Right cardiac atrium (tissue), 5 donors: ENCODE data around the gene SAMD4B. TPM values are rescaled to one million over a fixed set of nuclear protein-coding genes. Genes with fewer than 3 reads are reported as not detected.
A peak's percentile ranks its signal among the peaks of the same experiment; 100 is the strongest.

ENCODE experiments used
- ATAC-seq, 2 donors: fragments of 200-7000 bp; cut with Tn5 transposase; one replicate each; pipeline versions ENCODE4 v1.8.0 to v1.9.1; 2020; ENCODE audit warnings: moderate library complexity in 2 of 2, mild to moderate bottlenecking in 1 of 2
- DNase-seq, 3 donors: peaks; one replicate each; pipeline ENCODE4 v3.0.0-alpha.2; 2020
- H3K27ac ChIP-seq: one replicate; pipeline ENCODE4 v1.5.1; 2013; ENCODE audit warnings: mild to moderate bottlenecking, low read length, control low read depth, moderate library complexity
- H3K27me3 ChIP-seq: one replicate; pipeline ENCODE4 v1.6.1; 2013; ENCODE audit not compliant: control insufficient read depth, insufficient read depth
- H3K4me1 ChIP-seq: one replicate; pipeline ENCODE4 v1.6.1; 2013; ENCODE audit warnings: low read length; ENCODE audit not compliant: control insufficient read depth, insufficient read depth
- H3K4me3 ChIP-seq: one replicate; pipeline ENCODE4 v1.5.1; 2013; ENCODE audit warnings: low read length, control low read depth
- H3K9me3 ChIP-seq: one replicate; pipeline ENCODE4 v1.6.1; 2013; ENCODE audit warnings: low read length; ENCODE audit not compliant: control insufficient read depth
- WGBS: extraction: QIAGEN DNeasy Blood & Tissue Kit; methylation state at CpG from one replicate; pipeline ENCODE4 v1.1.7; 2013; 5-methylcytosine and 5-hydroxymethylcytosine counted together
- intact Hi-C, 4 donors: fragments of 100-400 bp; cut with DNase I; formaldehyde crosslinking; loops; one replicate each; pipeline versions ENCODE4 v1.11.0 to v1.14.0; 2022 to 2023
- polyA plus RNA-seq: library from polyadenylated mRNA; stranded (reverse); fragments of 200-250 nt; gene quantifications from one replicate; pipeline ENCODE4 v1.2.3, GENCODE V29; 2013
- total RNA-seq, 4 donors: library from RNA; stranded (reverse); fragmentation: NEBNext Ultra II Directional; extraction: Animal tissue kit (Norgen Biotek cat#: 25700); gene quantifications; one replicate each; pipeline ENCODE4 v1.2.1, GENCODE V29; 2021
- donor health status: healthy with polysubstance abuse.
- donor health status: DM: no; HTN: yes; CAD: no.
- donor health status: DM: no; HTN: no; CAD: no.
- donor health status: DM: no; HTN: yes; CAD: no; lungs with severe emphysema.
- donor health status: DM: yes; HTN: yes; CAD: no.

Gene SAMD4B
- total and polyA plus RNA-seq, 5 donors: 43.2 to 85.3 (median 59.0) TPM

DNA sequence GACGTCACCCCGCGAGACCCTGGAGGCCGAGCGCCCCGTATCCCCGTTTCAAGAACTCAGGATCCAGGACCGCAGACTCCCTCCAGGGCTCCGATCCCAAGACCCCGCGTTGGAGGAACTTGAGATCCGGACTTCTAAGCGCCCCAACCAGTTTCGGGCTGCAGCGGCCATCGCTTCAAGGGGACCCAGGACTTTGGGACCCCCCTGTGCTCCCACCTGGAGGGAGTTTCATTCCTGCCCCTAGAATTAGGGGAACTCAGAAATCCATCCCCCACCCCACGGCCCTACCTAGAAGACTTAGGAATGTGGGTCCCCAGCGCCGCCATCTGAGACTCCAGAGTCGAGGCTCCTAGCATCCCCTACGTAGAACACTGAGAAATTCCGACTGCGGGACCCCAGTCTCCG lies 70.6 kb downstream of the SAMD4B start:
- H3K9me3 ChIP-seq: no peaks in the 10 kb centered on the region
- ATAC-seq: no peak
- peaks cover 11% of the 10 kb centered on the region for H3K4me1 ChIP-seq
- WGBS: under 1% methylated on average over 24 of the region's 24 CpGs
- intact Hi-C loops: no loop called here
- H3K4me3 ChIP-seq: peak overlapping the region; percentile 86
- H3K27ac ChIP-seq: peak overlapping the region; percentile 96
- no peaks in the 10 kb centered on the region for H3K27me3 ChIP-seq
- DNase-seq: no peak

DNA sequence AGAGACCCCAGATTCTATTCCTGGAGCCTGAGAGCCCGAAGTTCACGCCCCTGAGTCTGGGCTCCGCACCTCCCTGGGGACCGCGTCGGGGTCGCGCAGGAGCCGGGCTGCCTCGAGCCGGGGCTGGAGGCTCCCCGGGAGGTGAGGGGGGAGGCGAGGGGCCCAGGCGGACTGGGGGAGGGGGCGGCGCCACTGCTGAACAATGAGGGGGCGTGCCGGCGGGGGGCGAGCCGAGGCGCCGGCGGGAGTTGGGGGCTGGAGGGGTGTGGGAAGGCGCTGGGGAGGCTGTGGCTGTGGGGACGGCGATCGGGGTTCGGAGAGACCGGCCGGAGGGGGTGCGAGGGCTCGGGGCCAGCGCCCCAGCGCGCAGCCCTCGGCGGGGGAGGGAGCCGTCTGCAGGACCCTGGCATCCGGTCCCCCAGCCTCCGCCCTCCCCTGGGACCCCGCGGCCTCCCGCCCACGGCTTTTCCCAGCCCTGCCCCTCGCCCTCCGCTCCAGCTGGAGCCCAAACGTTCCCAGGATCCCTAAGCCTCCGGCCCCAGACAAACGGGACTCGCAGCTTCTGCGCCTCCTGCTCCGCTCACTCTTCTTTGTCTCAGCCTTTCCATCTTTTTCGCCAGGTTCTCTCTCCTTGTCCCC lies 71.2 kb downstream of the SAMD4B start:
- WGBS: 1% methylated on average over 54 of the region's 54 CpGs
- Histone ChIP-seq H3K27ac (peak overlapping the region; percentile 96), H3K4me3 (peak overlapping the region; percentile 86), H3K4me1 (peaks cover 11% of the 10 kb centered on the region), H3K9me3 (no peaks in the 10 kb centered on the region), H3K27me3 (no peaks in the 10 kb centered on the region)
- DNase-seq (peak; percentile 83 to 94 (median 92)), ATAC-seq (peak; percentile 1 to 10)
- intact Hi-C loops: no loop called here

DNA sequence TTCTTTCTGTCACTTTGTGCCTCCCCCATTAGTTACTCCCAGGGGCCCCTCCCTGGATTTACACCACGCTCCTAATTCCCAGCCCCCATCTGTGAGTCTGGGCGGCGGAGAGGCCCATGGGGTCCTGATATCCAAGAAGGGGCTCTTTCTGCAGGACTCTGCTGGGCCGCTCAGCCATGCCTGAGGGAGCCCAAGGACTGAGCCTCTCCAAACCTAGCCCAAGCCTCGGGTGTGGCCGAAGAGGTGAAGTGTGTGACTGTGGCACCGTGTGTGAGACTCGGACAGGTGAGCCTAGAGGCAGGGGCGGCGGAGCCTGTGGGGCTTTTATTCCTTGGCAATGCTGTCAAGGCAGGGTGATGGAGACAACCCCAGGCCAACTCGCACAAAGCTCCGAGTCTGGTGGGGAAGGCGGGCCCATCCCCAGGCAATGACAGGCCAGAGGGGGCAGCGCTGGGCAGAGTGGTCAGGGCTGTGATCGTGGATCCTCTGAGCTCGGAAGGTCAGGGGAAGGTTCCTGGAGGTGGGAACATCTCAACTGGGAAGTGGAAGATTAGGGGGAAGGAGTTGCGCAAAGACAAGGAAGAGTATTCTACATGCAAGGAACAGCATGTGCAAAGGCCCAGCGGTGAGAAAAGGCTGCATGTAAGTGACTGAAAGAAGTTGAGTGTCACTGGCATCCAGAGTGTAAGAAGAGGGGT lies 71.8 kb downstream of the SAMD4B start:
- Histone ChIP-seq H3K4me1 (peaks cover 11% of the 10 kb centered on the region), H3K27me3 (no peaks in the 10 kb centered on the region), H3K27ac (peak overlapping the region; percentile 96), H3K4me3 (peak overlapping the region; percentile 86), H3K9me3 (no peaks in the 10 kb centered on the region)
- DNase-seq (peak; percentile 54 to 75 (median 72)), ATAC-seq (no peak)
- 31% methylated on average over 18 of the region's 18 CpGs for WGBS
- intact Hi-C loops: no loop called here

DNA sequence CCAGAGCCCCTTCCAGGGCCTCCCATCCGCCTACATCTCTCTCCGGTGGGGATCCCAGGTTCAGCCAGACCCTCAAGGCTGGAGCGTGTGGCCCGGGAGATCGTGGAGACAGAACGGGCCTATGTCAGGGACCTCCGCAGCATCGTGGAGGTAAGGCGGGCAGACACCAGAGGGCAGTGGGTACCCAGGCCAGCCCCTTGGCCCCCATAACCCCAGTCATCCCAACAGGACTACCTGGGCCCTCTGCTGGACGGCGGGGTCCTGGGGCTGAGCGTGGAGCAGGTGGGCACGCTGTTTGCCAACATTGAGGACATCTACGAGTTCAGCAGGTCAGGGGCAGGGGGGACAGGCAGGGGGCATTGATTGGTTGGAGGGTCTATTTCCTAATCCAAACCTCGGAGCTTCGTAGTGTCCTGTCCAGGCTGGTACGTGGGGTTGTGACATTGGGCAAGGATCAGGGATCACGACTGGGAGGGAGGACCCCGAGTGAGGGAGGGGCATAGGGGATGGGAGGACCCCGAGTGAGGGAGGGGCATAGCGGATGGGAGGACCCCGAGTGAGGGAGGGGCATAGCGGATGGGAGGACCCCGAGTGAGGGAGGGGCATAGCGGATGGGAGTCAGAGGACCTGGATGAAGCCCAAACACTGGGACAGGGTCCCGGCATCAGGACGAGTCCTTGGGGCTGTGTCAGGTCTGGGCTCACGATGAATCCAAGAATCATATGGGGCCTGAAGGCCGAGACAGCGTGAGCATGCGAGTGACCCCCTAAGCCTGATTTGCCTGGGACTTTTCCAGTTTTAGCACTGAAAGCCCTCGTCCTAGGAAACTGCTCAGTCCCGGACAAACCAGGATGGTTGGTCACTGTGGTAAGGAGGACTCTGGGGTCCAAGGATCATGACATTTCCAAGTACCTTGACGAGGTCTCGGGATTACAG lies 73.2 kb downstream of the SAMD4B start:
- peak in 2 of 3 donors; percentile 69 to 72 for DNase-seq
- H3K9me3 ChIP-seq: no peaks in the 10 kb centered on the region
- intact Hi-C loops: no loop called here
- 54% methylated on average over 35 of the region's 35 CpGs for WGBS
- no peak overlapping the region for H3K27ac ChIP-seq
- ATAC-seq: no peak
- peak overlapping the region; percentile 86 for H3K4me3 ChIP-seq
- H3K4me1 ChIP-seq: peaks cover 11% of the 10 kb centered on the region
- H3K27me3 ChIP-seq: no peaks in the 10 kb centered on the region

DNA sequence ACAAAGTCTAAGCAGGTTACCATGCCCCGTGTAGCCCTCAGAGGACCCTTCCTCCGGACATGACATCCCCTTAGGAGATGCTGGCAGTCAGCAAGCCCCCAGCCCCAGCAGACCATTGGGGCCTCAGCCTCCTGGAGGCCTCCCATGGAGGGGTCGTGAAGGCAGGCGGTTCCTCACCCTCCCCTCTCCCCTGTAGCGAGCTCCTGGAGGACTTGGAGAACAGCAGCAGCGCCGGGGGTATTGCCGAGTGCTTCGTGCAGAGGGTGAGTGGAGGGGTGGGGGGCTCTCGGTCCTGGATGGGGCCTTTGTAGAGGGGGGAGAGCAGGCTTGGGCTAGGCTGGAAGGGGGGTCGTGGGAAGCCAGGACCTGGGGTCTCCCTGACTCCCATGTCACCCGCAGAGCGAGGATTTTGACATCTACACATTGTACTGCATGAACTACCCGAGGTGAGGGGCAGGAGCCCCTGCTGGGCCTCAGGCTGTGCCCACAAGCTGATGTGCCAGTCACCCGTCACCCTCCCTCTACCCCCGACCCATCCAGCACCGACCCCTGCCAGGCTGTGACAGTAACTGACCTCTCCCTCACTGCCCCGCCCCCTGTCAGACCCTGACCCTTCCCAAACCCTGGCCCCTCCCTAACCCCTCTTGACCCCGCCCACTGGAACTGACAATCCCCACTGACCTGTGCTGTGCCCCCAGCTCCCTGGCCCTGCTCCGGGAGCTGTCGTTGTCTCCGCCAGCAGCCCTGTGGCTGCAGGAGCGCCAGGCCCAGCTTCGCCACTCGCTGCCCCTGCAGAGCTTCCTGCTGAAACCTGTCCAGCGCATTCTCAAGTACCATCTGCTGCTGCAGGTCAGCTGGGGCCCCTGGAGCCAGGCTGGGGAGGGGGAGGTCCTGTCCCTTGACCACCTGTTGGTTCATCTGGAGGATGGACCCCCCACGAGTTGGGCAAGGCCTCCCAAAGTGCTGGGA lies 74.2 kb downstream of the SAMD4B start:
- Histone ChIP-seq H3K4me1 (peaks cover 4% of the 10 kb centered on the region), H3K9me3 (no peaks in the 10 kb centered on the region), H3K27me3 (no peaks in the 10 kb centered on the region), H3K4me3 (no peak overlapping the region), H3K27ac (no peak overlapping the region)
- no peak for ATAC-seq
- intact Hi-C loops: no loop called here
- DNase-seq: peak in 2 of 3 donors; percentile 59 to 68
- 73% methylated on average over 27 of the region's 27 CpGs for WGBS

DNA sequence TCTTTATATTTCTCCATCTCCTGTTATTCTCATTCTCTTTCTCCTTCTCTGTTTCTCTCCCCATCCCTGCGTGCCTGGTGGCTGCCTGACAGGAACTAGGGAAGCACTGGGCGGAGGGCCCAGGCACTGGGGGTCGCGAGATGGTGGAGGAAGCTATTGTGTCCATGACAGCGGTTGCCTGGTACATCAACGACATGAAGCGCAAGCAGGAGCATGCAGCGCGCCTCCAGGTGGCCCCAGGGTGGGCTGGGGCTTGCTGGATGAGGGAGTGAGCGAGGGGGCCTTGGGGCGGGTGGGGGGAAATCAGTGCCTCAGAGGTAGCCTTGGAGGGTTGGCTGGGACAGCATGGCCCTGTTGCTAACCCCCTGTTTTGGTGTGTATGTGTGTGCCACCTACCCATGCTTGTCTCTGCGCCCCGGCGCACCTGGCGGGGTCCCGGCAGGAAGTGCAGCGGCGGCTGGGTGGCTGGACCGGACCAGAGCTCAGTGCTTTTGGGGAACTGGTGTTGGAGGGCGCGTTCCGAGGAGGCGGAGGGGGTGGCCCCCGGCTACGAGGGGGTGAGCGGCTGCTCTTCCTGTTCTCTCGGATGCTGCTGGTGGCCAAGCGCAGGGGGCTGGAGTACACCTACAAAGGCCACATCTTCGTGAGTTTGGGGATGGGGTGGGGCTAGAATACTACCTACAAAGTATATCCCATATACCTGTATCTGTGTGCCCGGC lies 75.4 kb downstream of the SAMD4B start:
- Histone ChIP-seq H3K27me3 (no peaks in the 10 kb centered on the region), H3K27ac (no peak overlapping the region), H3K4me3 (no peak overlapping the region), H3K9me3 (no peaks in the 10 kb centered on the region), H3K4me1 (peaks cover 3% of the 10 kb centered on the region)
- peak in 2 of 3 donors; percentile 51 to 61 for DNase-seq
- WGBS: 89% methylated on average over 30 of the region's 30 CpGs
- intact Hi-C loops: no loop called here
- ATAC-seq: no peak

DNA sequence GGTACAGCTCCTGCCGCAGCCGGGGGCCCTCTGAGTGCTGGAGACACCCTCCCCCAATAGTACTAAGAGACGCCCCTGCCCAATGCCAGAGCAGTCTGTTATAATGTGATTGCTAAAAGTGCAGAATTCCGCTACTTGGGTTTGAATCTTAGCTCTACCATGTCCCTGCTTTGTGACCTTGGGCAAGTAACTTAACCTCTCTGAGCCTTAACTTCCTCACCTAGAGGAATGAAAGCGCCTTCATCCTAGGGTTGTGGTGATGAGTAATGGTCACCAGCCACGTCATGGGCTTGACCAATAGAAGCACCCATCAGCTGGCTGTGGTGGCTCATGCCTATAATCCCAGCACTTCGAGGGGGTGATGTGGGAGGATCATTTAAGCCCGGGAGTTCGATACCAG lies 76.8 kb downstream of the SAMD4B start:
- no peak for ATAC-seq
- no peaks in the 10 kb centered on the region for H3K9me3 ChIP-seq
- H3K4me1 ChIP-seq: peaks cover 3% of the 10 kb centered on the region
- WGBS: 88% methylated on average over 9 of the region's 9 CpGs
- H3K4me3 ChIP-seq: no peak overlapping the region
- no peak overlapping the region for H3K27ac ChIP-seq
- H3K27me3 ChIP-seq: no peaks in the 10 kb centered on the region
- DNase-seq: peak in 1 of 3 donors; percentile 5
- intact Hi-C loops: no loop called here

DNA sequence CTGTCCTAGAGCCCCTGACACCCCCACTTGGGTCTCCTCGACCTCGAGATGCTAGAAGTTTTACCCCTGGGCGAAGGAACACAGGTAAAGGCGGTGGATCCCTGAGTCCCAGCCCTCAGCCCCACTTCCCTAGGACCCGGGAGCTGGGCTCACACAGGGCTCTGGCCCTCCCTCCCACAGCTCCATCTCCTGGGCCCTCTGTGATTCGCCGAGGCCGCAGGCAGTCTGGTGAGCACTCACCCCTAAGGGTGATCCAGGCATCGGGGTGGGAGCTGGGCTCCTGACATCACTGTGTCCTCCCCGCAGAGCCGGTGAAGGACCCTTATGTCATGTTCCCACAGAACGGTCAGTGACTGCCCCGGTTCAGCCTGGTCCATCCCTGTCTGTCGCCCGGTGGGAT lies 78.5 kb downstream of the SAMD4B start:
- peak in 1 of 3 donors; percentile 28 for DNase-seq
- no peak overlapping the region for H3K4me3 ChIP-seq
- intact Hi-C loops: no loop called here
- no peaks in the 10 kb centered on the region for H3K9me3 ChIP-seq
- ATAC-seq: no peak
- no peak overlapping the region for H3K27ac ChIP-seq
- H3K4me1 ChIP-seq: no peaks in the 10 kb centered on the region
- no peaks in the 10 kb centered on the region for H3K27me3 ChIP-seq
- 91% methylated on average over 15 of the region's 15 CpGs for WGBS

DNA sequence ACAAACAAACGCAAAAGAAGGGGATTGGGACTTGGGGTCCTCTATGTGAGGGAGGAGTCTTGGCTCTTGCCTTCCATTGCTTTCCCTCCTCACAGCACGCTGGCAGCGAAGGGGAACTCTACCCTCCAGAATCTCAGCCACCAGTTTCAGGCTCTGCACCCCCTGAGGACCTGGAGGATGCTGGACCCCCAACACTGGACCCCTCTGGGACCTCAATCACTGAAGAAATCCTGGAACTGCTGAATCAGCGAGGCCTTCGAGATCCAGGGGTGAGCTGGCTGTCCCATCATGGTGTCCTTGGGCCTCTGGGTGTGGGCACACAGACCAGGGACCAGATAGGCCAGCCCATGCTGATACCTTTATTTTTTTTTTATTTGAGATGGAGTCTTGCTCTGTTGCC lies 79.8 kb downstream of the SAMD4B start:
- Histone ChIP-seq H3K27me3 (no peaks in the 10 kb centered on the region), H3K9me3 (no peaks in the 10 kb centered on the region), H3K4me3 (no peak overlapping the region), H3K4me1 (no peaks in the 10 kb centered on the region), H3K27ac (no peak overlapping the region)
- DNase-seq (peak in 1 of 3 donors; percentile 21), ATAC-seq (no peak)
- WGBS: 91% methylated on average over 5 of the region's 5 CpGs
- intact Hi-C loops: no loop called here
